RWPE1 (cell line): ENCODE measurements around the gene NPFFR1.

Experiments used
- CTCF ChIA-PET: fragments of 350-600 bp; sonication (Branson Sonifier 250); formaldehyde crosslinking; extraction: SDS; loops from one replicate; lab custom pipeline; 2021; lab: Yijun Ruan, JAX
- POLR2A ChIA-PET: fragments of 400-600 bp; formaldehyde crosslinking; extraction: SDS; loops from one replicate; lab custom pipeline; 2020; ENCODE audit warnings: antibody characterized with exemption; ENCODE audit not compliant: low non-redundant PET; lab: Yijun Ruan, JAX
- DNase-seq: peaks from one replicate; pipeline ENCODE4 v3.0.0; 2012; ENCODE audit warnings: low spot score
- H3K27ac ChIP-seq: fragments of 450-650 bp; 2 replicates; pipeline ENCODE4 v1.5.1; 2017
- CTCF ChIP-seq: fragments of 450-650 bp; conservative IDR thresholded peaks from 2 replicates; pipeline ENCODE4 v1.5.1; 2017; ENCODE audit warnings: low read depth, mild to moderate bottlenecking

NPFFR1 gene

GRCh38 chr10:70201105-70201504 lies 82.7 kb downstream of the NPFFR1 start:
- H3K27ac ChIP-seq, result no peak overlapping the region
- DNase-seq, result no peak
- ChIA-PET POLR2A (no interaction called here), CTCF (no interaction called here)
- no peak for TF ChIP-seq CTCF

DNA sequence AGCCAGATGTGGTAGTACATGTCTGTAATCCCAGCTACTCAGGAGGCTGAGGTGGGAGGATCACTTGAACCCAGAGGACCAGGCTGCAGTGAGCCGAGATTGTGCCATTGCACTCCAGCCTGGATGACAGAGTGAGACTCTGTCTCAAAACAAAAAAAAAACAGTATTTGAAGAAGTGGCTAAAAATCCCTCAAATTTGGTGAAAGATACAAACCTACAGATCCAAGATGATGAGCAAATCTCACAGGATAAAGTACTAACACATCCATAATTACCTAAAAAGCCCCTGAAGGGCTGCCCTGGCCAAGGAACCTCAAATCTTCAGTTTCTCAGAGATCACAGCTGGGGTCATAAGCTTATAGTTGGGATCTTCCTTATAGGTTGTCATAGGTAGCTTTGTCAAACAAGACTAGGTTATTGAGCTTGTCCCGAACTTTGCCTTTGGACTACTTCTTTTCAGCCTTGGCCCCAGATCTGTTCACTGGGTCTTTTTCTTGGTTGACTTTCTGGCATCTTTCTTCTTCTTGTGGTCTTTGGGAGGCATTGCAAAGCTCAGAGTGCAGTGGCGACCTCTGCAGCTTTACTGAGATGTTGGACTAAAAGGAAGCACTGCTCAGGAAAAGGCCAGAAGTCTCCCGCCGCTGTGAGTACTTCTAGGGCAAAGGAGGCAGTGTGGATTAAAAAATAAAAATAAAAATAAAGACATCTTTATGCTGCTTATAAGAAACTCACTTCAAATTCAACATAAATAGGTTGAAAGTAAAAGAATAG lies 84.9 kb downstream of the NPFFR1 start:
- ChIA-PET POLR2A (no interaction called here), CTCF (interaction anchor here (0.7 to 0.8 kb wide), 2 partner anchors 12 to 83 kb away, joined by 3 to 6 read pairs; no protein-coding TSS in a partner anchor)
- no peak for TF ChIP-seq CTCF
- no peak overlapping the region for H3K27ac ChIP-seq
- no peak for DNase-seq
